Astrocyte of the cerebellum (primary cell): ENCODE measurements around the gene ENOSF1.

ENCODE experiments used
- DNase-seq: peaks from one replicate; pipeline ENCODE4 v3.0.0-alpha.2; 2011; ENCODE audit warnings: low read depth
- H3K4me3 ChIP-seq: 2 replicates; pipeline ENCODE4 v1.5.1; 2011; ENCODE audit warnings: mild to moderate bottlenecking, low read depth, low read length, moderate library complexity
- CTCF ChIP-seq: IDR thresholded peaks from 2 replicates; pipeline ENCODE4 v1.5.1; 2012; ENCODE audit warnings: low read length, low read depth, moderate library complexity, mild to moderate bottlenecking; ENCODE audit errors: missing control alignments
- in situ Hi-C: cut with HindIII; loops from 2 replicates; pipeline ENCODE4 v1.10.0; 2017; ENCODE audit warnings: low sequenced_read_pairs

ENOSF1 gene

GRCh38 chr18:622289-622688, 90.1 kb downstream of the ENOSF1 start:
- in situ Hi-C loops, result loop anchor here (5.0 kb wide), 1 partner anchor 210 kb away; no protein-coding TSS in a partner anchor
- no peak overlapping the region for H3K4me3 ChIP-seq
- TF ChIP-seq CTCF, result no peak
- DNase-seq, result no peak

GRCh38 chr18:621291-622043, 91.0 kb downstream of the ENOSF1 start:
- no peak overlapping the region for H3K4me3 ChIP-seq
- DNase-seq, result no peak
- TF ChIP-seq CTCF, result no peak
- in situ Hi-C loops, result loop anchor here (5.0 kb wide), 1 partner anchor 211 kb away; no protein-coding TSS in a partner anchor
